ENCODE results near the gene MGP.

Gene MGP

GRCh38 chr12:14928931-14929330 lies 43.3 kb upstream of the MGP start:
- TF ChIP-seq CTCF (IDR thresholded peaks at IDR 0.05; ENCODE audit: low read depth, low read length, missing control alignments): no peak
- no peak overlapping the region for H3K4me3 ChIP-seq (replicated peaks; ENCODE audit: low read depth, low read length)

GRCh38 chr12:14927267-14927666 lies 41.6 kb upstream of the MGP start:
- no peak overlapping the region for H3K4me3 ChIP-seq (replicated peaks; ENCODE audit: low read depth, low read length)
- no peak for DNase-seq (ENCODE audit: extremely low read depth, low read depth)
- TF ChIP-seq CTCF (IDR thresholded peaks at IDR 0.05; ENCODE audit: low read depth, low read length, missing control alignments): no peak

More at GRCh38 chr12:14928931-14929330, 43.3 kb upstream of the MGP start:
- no peak for DNase-seq (ENCODE audit: extremely low read depth, low read depth)

GRCh38 chr12:14924541-14924940 lies 38.9 kb upstream of the MGP start:
- DNase-seq (ENCODE audit: extremely low read depth, low read depth): no peak
- TF ChIP-seq CTCF (IDR thresholded peaks at IDR 0.05; ENCODE audit: low read depth, low read length, missing control alignments): no peak
- no peak overlapping the region for H3K4me3 ChIP-seq (replicated peaks; ENCODE audit: low read depth, low read length)

GRCh38 chr12:14923944-14924343 lies 38.3 kb upstream of the MGP start:
- DNase-seq (ENCODE audit: extremely low read depth, low read depth): no peak
- H3K4me3 ChIP-seq (replicated peaks; ENCODE audit: low read depth, low read length): no peak overlapping the region
- no peak for TF ChIP-seq CTCF (IDR thresholded peaks at IDR 0.05; ENCODE audit: low read depth, low read length, missing control alignments)

- no peak overlapping the region for H3K4me3 ChIP-seq (replicated peaks; ENCODE audit: low read depth, low read length)
- no peak for DNase-seq (ENCODE audit: extremely low read depth, low read depth)
- TF ChIP-seq CTCF (IDR thresholded peaks at IDR 0.05; ENCODE audit: low read depth, low read length, missing control alignments): no peak
Measured at GRCh38 chr12:14921218-14921617, 35.6 kb upstream of the MGP start.

- DNase-seq (ENCODE audit: extremely low read depth, low read depth): no peak
- H3K4me3 ChIP-seq (replicated peaks; ENCODE audit: low read depth, low read length): no peak overlapping the region
- TF ChIP-seq CTCF (IDR thresholded peaks at IDR 0.05; ENCODE audit: low read depth, low read length, missing control alignments): no peak
Measured at GRCh38 chr12:14920475-14921126, 34.9 kb upstream of the MGP start.

- TF ChIP-seq CTCF (IDR thresholded peaks at IDR 0.05; ENCODE audit: low read depth, low read length, missing control alignments): no peak
- no peak for DNase-seq (ENCODE audit: extremely low read depth, low read depth)
- H3K4me3 ChIP-seq (replicated peaks; ENCODE audit: low read depth, low read length): no peak overlapping the region
Measured at GRCh38 chr12:14919455-14919854, 33.8 kb upstream of the MGP start.

Measured in HFF-Myc (cell line).